Bone marrow (tissue), 2 donors: ENCODE measurements around the gene ARSA.

Experiments
- DNase-seq, 2 donors: peaks; one replicate each; lab custom pipeline; 2025; lab: John Stamatoyannopoulos, UW

Gene ARSA

DNA sequence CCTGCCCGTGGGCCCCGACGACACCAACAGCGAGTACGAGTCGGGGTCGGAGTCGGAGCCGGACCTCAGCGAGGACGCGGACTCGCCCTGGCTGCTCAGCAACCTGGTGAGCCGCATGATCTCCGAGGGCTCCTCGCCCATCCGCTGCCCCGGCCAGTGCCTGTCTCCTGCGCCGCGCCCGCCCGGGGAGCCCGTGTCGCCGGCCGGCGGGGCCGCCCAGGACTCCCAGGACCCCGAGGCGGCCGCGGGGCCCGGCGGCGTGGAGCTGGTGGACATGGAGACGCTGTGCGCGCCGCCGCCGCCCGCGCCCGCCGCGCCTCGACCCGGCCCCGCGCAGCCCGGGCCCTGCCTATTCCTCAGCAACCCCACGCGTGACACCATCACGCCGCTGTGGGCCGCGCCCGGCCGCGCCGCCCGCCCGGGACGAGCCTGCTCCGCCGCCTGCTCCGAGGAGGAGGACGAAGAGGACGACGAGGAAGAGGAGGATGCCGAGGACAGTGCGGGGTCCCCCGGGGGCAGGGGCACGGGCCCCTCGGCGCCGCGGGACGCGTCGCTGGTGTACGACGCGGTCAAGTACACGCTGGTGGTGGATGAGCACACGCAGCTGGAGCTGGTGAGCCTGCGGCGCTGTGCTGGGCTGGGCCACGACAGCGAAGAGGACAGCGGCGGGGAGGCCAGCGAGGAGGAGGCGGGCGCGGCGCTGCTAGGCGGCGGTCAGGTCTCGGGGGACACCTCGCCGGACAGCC is 23.5 kb downstream of the ARSA start:
- DNase-seq = no peak

DNA sequence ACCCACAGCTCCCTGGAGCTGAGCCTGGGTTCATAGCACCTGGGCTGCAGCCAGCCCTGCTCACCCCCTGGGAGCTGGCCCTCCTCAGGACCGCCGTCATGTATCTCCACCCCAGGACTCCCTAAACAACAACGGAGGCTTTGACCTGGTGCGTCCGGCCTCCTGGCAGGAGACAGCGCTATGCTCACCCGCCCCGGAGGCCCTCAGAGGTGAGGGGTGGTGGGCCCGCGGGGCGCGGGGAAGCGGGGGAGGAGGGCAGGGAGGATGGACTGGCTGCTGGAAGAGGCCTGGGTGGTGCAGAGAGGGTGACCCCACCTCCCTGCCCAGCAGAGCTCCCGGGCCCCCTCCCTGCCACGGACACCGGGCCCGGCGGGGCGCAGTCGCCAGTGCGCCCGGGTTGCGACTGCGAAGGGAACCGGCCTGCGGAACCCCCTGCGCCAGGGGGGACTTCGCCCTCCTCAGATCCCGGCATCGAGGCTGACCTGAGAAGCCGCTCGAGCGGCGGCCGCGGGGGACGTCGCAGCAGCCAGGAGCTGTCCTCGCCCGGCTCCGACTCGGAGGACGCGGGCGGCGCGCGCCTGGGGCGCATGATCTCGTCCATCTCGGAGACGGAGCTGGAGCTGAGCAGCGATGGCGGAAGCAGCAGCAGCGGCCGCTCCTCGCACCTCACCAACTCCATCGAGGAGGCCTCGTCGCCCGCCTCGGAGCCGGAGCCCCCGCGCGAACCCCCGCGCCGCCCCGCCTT is 24.3 kb downstream of the ARSA start:
- DNase-seq = no peak

DNA sequence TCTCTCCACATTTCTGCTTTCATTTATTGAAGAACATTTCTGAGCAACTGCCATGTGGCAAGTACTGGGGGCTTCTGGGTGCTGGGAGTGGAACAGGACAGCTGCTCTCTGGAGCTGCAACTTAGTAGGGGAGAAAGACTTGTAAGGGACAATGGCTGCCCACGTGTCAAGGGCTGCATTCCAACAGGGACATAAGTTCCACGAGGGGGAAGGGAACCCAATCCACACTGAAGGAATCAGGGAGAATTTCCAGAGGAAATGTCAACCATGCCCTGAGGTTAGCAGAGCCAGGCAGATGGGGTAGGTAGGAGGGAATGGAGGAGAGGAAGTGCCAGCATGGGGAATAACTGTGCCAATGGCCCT is 25.6 kb downstream of the ARSA start:
- DNase-seq = no peak

DNA sequence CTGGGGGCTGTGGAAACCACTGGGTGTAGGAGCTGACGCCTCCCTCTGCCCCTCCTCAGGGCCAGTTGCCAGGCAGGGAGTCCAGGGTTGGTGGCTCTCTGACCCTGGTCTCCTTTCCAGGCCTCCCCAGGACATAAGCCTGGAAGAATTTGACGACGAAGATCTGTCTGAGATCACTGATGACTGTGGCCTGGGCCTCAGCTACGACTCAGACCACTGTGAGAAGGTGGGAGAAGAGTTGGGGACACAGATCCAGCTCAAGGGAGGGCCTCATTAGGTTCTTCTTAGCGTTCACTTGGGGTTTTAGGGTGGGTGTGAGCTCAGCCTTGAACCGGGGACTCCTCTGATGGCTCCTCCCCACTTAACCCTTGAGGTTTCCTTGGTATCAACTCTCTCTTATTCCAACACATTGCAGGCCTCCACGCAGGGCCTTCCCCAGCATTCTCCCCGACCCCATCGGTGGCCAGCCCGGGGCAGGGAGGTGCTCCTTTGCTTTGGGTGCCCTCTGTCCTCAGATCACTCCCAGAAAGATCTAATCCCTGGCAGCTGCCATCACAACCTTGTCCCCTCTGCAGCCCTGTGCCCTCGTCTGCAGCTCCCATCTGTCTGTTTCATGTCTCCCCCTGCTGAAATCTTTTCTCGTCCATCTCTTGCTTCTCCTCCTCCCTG is 26.1 kb downstream of the ARSA start:
- DNase-seq = no peak

DNA sequence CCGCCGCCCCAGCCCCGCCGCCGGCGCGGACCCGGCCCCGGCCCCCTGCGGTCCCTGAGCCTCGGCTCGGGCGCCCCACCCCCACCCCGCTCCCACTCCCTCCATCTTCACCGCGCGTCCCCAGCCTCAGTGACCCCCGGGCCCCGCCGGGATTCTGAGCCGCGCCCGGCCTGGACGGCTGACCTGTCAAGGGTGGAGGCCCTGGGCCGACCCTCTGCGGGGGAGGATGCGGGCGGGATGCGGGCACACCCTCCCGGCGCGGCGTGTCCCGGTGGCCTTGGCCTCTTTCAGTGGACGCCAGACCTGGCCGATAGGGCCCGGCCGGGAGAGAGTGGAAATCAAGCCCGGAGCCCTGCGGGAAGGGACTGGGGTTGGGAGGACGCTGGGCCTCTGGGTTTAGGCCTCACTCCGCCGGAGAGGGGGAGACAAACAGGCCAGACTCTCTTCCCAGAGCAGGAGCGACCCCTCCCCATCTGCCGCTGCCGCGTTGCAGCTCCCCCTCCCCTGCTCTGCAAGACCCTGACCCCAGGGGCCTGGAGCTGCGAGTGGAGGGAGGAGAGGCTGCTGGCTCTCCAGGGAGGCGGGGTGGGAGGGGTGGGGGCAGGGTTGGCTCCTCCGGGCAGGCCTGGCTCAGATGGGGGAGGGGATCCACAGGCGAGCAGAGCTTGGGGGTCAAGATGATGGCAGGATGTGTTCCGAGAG is 26.8 kb downstream of the ARSA start:
- DNase-seq = no peak

DNA sequence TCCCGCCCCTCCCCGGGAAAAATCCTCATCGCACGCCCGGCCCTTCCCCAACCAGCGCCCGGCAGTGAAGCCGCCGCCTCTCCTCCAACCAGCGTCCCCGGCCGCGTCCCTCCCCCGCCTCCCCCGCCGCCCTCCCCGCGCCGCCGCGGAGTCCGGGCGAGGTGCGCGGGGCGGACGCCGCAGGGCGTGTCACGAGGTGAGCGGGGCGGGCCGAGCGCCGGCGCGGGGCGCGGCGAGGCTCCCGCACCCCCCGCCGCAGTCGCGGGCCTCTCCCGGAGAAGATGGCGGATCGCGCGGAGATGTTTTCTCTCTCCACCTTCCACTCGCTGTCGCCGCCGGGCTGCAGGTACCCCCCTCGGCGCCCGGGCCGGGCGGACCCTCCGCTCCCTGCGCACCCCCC is 27.4 kb downstream of the ARSA start, which contains the start of gene MAPK8IP2:
Gene MAPK8IP2 (plus strand): TSS at position 256 of the 400 bp plus-strand sequence. CDS start 26 bp downstream, at position 282.
- DNase-seq = no peak

DNA sequence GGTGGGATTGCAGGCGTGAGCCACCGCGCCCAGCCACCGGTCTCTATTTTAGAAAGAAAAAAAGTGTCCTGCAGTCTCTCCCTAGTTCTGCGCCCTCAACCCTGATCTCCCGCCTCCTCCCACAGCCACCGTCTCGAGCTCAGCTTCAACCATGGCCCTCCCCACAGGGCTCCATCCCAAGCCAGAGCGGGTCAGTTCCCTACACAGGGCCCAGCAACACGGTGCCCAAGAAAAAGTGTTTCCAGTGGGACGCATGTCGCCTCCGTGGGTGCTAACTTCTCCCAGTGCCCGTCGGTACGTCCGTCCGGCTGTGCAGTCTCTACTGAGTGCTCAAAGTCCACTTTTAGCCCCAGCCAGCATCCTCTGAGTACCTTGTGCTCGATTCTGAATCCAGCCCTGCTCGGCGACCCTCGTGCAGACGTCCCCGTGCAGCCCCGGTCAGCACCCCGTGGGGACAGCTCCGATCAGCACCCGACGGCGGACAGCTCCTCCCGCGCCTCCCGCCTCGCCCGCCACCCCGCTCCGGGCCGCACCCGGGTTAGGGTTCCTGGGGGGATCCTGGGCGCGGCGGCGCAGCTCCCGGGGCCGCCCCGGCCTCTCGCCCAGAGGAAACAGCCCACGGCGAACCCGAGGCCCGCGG is 28.0 kb downstream of the ARSA start:
- DNase-seq = peak in 1 of 2 donors; percentile 12

DNA sequence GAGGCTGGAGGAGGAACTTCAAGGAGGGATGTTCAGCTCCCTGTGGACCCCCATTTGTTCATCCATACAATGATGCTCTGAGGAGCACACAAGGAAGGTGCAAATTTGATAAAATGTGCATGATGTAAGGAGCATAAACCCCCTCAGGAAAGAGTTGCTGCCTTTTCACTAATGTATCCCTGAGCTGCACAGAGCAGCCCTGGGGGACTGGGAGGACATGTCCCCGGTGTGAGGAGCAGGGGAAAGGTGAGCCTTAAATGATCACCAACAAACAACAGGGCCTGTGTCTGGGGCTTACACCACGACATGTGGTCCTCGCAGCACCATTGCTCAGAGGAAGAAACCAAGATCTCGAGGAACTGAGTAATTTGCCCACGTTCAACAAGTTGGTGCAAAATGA is 30.9 kb downstream of the ARSA start:
- no peak for DNase-seq

DNA sequence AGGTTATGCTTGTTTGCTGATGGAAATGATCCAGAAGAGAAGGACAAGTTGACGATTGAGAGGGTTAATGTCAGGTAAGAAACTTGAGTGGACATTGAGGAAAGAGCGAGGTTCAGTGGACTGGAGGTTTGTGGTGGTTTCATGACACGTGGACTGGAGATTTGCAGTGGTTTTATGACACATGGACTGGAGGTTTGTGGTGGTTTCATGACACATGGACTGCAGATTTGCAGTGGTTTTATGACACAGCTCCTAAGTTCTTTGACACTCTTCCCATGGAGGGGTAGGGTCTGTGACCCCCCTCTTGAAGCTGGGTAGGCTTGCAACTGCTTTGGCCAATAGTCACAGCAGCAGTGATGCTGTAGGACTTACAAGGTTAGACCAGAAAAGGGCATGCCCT is 32.8 kb downstream of the ARSA start:
- no peak for DNase-seq

DNA sequence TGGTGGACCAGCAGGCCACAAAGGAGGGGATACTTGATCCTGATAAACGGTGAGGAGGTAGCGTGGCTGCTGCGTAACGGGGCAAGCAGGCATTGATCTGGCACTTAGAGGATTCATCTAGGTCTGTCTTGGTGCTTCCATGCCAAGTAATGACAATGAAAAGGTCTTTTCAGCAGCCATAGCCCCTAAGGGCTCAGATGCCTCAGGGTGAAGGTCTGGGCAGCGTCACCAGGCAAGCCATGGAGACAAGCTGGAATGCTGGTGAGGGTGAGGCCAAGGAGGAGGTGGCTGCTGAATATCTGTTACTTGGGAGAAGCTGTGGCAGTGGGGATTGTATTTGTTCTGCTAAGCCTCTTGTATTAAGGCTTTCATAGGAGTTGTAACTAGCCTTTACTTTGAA is 40.5 kb downstream of the ARSA start:
- no peak for DNase-seq

DNA sequence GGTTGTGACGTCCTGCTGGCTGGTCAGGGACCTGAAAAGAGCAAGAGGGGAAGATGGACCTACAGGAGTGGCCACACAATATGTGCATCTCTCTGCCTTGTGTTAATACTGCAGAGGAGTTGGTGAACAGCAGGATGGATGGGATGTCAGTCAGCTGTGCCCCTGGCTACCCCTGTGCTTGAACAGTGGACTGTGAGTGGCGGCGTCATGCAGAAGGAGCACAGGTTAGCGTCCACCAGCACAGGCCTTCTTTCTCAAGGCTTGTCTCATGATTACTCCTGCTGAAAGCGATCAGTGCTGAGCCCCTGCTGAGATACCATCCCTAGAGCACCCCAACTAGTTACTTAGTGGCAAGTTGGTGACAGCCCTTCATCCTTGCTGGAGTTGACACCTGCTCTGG is 41.5 kb downstream of the ARSA start:
- no peak for DNase-seq

DNA sequence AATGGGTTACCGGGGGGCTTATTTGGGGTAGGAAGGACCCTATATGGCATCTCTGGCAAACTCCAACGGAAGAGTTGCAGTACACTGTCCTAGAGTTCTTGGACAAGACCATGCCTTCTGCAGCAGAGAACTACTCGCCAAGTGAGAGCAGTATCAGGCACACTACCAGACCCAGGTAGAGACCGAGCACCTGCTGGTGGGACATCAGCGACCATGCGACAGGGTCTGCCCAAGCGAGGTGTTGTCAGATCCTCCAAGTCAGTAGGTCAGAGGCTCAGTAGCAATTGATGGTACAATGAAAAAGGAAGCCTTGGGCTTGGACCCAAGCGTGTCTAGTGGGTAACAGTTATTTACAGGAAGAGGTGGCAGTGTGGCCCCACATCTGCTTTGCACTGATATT is 42.2 kb downstream of the ARSA start:
- no peak for DNase-seq

DNA sequence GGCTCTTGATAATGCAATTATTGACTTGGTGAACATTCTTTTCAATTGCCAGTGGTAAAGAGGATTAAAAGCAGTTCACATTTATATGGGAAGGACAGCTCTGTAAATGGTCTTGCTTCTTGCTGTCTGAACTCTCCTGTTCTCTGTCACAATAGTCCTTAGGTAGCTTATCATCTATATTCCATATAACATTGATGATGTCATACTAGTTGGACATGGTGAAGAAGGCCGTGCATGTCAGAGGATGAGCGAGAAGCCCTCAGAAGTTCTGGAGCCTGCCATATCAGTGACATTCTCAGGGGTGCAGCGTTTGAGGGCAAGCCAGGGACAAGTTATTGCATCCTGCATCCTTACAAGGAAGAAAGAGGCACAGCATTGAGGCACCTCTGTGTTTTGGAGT is 42.7 kb downstream of the ARSA start:
- no peak for DNase-seq

DNA sequence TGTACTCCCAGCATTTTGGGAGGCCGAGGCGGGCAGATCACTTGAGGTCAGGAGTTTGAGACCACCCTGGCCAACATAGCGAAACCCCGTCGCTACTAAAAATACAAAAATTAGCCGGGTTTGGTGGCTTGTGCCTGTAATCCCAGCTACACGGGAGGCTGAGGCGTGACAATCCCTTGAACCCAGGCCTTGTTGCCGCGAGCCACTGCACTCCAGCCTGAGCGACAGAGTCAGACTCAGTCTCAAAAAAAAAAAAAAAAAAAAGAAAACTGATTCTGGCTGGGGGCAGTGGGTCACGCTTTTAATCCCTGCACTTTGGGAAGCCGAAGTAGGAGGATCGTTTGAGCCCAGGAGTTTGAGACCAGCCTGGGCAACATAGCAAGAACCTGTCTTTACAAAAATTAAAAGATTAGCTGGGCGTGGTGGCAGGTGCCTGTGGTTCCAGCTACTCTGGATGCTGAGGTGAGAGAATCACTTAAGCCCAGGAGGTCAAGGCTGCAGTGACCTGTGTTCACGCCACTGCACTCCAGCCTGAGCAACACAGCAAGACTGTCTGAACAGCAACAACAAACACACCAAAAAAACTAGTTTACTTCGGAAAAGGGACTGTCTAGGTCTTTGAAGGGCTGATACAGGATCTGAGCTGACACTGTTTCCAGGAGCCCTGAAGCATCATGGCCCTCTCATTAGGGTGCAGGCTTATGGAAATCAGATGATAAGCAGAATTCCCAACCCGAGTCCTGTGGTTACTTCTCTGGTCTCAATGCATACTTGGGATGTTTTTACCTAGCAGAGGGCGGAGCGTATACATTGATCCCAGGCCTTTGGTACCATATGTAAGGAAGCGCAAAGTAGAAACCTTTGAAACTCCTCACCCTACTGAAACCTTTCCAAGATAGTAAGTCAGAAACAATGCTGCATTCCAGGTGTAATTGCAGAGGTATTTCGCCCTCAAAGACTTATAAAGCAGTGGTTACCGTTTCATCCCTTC is 43.6 kb downstream of the ARSA start:
- DNase-seq = no peak

DNA sequence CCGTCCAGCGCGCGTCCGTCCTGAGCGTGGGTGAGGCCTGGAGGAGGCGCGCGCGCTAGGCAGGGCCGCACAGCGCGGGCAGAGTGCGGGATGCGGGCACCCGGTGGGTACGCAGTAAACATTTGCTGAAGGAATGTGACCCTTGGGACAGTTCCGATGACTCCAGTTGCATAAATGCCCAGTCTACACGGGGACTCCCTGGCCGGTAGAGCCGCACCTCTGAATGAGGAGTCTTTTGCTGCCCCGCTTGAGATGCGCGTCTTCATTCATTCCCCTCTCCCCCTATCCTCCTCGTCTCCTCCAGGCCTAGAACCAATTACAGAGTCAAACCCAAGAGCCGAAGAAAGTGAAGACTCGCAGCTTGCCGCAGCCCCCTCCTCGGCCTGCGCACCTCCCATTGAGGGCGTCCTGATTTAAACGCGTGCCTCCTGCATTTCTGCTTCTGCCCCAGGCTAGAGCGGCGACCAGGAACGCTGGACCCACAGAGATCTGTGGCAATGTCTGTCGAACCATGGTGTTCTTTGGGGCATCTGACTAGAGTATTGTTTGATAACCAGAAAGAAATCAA is 44.6 kb downstream of the ARSA start:
- DNase-seq = no peak

DNA sequence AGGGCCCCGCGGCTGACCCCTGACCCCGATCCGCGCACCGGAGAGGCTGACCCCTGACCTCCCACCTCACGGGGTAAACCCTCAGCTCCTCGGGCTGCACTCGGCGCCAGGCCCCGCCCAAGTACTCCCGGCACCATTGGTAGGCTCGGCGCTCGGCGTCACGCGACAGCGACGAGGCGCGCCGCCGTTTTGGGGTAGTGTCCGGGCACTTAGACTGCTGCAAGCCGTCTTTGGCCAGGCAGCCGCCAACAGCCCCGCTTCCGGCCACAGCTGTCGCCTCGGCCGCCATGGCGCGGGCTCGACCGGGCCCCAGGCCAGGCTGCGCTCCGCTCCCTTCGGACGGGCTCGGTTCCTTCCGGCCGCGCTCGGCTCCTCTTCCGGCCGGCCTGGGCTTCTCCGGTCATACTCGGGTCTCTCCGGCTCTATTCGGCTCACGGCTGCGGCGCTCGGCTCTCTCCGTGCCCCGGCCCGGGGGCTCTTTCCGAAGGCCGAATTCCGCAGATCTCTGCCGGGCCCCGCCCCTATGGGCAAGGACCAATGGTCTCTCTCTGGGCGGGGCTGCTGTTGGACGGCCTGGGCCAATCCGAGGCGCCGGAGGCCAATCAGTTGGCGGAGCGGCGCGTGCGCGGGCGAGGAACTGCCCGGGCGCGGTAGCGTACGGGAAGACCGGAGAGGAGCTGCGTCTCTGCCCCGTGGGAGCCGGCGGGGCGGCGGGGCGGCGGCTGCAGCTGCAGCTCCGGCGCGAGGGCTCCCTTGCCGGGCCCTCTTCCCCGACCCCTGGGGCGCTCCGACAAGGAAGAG is 45.3 kb downstream of the ARSA start, which contains the start of gene CHKB:
Gene CHKB (minus strand): TSS at position 357 of the 801 bp plus-strand sequence. CDS start 68 bp downstream, at position 289.
- peak; percentile 97 for DNase-seq

DNA sequence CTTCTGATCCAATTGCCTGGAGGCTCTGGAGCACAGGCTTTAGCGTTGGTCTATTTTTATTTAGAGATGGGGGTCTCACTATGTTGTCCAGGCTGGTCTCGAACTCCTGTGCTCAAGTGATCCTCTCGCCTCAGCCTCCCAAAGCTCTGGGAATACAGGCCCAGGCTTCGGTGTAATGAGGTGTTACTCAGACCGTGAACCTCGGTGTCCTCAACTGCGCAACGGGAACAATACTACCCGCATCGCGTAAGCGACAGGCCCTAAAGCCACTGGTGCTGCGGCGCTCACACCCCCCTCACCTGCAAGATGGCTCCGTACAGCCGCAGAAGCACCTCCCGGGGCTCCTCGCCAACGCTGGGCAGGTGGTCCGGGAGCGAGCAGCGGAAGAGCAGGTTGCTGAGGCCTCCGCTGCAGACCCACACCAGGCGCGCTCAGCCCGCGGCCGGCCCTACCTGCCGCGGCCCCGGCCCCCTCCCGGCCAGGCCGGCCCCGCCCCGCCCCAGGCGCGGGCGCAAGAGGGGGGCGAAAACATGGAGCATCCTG is 45.9 kb downstream of the ARSA start:
- DNase-seq = no peak

DNA sequence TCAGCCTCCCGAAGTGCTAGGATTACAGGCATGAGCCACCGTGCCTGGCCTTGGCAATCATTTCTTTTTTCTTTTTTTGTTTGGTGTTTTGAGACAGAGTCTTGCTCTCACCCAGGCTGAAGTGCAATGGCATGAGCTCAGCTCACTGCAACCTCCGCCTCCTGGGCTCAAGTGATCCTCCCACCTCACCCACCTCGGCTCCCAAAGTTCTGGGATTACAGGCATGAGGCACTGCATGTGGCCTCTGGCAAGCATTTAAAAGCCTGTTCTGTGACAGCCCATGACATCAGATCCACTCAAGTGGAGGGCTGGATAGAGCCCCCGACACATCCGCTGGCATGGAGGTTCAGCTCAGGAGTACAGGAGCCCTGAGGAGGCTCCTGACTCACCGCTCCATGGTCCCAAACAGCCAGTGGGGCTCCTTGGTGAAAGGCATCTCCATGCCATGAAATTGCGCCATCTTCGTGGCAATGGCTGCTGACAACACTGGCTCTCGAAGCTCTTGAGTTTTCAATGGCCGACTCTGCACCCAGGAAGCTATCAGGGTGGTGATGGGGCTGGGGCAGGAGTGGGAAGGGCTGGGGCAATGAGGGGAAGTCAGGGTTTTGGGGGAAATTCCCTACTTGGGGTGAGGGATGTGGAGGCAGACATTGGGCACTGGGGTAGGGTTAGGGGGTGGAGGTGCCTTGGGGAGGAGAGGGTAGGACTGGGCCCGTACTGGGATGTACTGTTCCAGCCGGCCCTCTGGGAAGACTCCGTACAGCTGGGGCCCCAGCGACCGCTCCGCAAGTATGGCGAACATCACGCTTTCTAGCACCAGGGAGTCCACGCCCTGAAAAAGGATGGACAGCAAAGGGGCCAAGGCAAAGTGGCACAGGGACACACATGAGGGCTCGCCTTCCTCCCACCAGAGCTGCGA is 46.7 kb downstream of the ARSA start:
- DNase-seq = no peak
